Activated gamma-delta T cell treated with anti-CD3 and anti-CD28 coated beads, Interleukin-2, amount 50 U/mL, for 16 hours (primary cell): ENCODE results near the gene SLC6A7.

Source experiments
- DNase-seq: peaks from one replicate; pipeline ENCODE4 v3.0.0-alpha.2; 2020; ENCODE audit warnings: low read depth

Gene SLC6A7

GRCh38 chr5:150155258-150156026, 34.4 kb upstream of the SLC6A7 start, which contains the start of gene PDGFRB:
PDGFRB (minus strand) TSS chr5:150155845; CDS start chr5:150137047, 18,798 bp downstream.
- DNase-seq: peak; percentile 31

- DNase-seq: no peak
Observed at GRCh38 chr5:150156027-150156368, 33.9 kb upstream of the SLC6A7 start.

GRCh38 chr5:150156540-150156939, 33.3 kb upstream of the SLC6A7 start:
- no peak for DNase-seq

- DNase-seq: no peak
Observed at GRCh38 chr5:150157168-150157567, 32.7 kb upstream of the SLC6A7 start.

- DNase-seq: no peak
Observed at GRCh38 chr5:150158170-150158949, 31.5 kb upstream of the SLC6A7 start.

GRCh38 chr5:150159031-150159430, 30.8 kb upstream of the SLC6A7 start:
- DNase-seq: no peak

- no peak for DNase-seq
Observed at GRCh38 chr5:150159741-150160179, 30.1 kb upstream of the SLC6A7 start.

- no peak for DNase-seq
Observed at GRCh38 chr5:150160448-150161081, 29.3 kb upstream of the SLC6A7 start.

GRCh38 chr5:150161242-150162141, 28.4 kb upstream of the SLC6A7 start:
- DNase-seq: peak; percentile 56

GRCh38 chr5:150162142-150162513, 27.7 kb upstream of the SLC6A7 start:
- no peak for DNase-seq

- DNase-seq: no peak
Observed at GRCh38 chr5:150163035-150163434, 26.8 kb upstream of the SLC6A7 start.

- no peak for DNase-seq
Observed at GRCh38 chr5:150163547-150164059, 26.3 kb upstream of the SLC6A7 start.

GRCh38 chr5:150164211-150164980, 25.5 kb upstream of the SLC6A7 start:
- DNase-seq: no peak

GRCh38 chr5:150166037-150166649, 23.7 kb upstream of the SLC6A7 start:
- DNase-seq: no peak

GRCh38 chr5:150166650-150167511, 23.0 kb upstream of the SLC6A7 start, which contains the start of gene CDX1:
CDX1 (plus strand) TSS chr5:150166778; CDS start chr5:150166877, 99 bp downstream.
- DNase-seq: no peak

GRCh38 chr5:150167512-150167850, 22.4 kb upstream of the SLC6A7 start:
- no peak for DNase-seq

- no peak for DNase-seq
Observed at GRCh38 chr5:150167908-150168307, 22.0 kb upstream of the SLC6A7 start.

- DNase-seq: no peak
Observed at GRCh38 chr5:150168864-150169263, 21.0 kb upstream of the SLC6A7 start.

GRCh38 chr5:150172145-150172544, 17.7 kb upstream of the SLC6A7 start:
- no peak for DNase-seq
